GM19372 (cell line): Measurements from ENCODE around the gene AQP1.

Source experiments
- ATAC-seq: cut with Tn5 transposase; IDR thresholded peaks from one replicate; pipeline ENCODE4 v1.9.1; 2021; ENCODE audit warnings: mild to moderate bottlenecking, low read depth, moderate library complexity; ENCODE audit not compliant: unreplicated experiment

The AQP1 gene

GRCh38 chr7:30970594-30971094 is 59.0 kb downstream of the AQP1 start:
- no peak for ATAC-seq

GRCh38 chr7:30971440-30971839 is 59.8 kb downstream of the AQP1 start:
- no peak for ATAC-seq

DNA sequence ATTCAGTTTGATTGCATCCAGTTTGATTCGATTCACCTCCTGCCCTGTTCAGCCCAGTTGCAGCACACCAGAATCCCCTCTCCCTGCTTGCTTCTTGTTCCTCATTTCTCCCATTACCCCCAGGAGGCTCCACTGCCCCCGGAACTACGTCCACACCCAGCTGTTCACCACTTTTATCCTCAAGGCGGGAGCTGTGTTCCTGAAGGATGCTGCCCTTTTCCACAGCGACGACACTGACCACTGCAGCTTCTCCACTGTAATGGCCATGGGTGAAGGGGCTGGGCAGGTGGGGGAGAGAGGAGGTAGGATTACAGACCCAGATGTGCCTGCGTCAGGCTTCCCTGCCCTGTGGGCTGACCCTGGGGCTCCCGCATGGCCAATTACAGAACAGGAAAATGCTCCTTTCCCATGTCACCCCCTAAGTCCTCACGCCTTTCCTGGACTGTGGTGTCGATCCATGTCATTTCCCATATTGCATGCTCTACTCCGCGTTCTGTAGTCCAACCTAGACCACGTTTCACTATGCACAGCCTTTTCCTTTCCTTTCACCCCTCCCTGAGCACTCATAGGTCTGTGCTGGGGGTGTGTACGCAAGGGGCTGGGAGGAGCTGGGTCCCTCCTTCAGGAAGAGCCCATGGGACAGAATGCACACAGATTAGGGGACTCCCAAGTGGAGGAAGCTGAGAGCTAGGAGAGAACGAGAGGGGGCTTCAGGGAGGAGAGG is 60.3 kb downstream of the AQP1 start:
- ATAC-seq: no peak

- ATAC-seq: no peak
Measured at GRCh38 chr7:30973292-30973691, 61.6 kb downstream of the AQP1 start.

DNA sequence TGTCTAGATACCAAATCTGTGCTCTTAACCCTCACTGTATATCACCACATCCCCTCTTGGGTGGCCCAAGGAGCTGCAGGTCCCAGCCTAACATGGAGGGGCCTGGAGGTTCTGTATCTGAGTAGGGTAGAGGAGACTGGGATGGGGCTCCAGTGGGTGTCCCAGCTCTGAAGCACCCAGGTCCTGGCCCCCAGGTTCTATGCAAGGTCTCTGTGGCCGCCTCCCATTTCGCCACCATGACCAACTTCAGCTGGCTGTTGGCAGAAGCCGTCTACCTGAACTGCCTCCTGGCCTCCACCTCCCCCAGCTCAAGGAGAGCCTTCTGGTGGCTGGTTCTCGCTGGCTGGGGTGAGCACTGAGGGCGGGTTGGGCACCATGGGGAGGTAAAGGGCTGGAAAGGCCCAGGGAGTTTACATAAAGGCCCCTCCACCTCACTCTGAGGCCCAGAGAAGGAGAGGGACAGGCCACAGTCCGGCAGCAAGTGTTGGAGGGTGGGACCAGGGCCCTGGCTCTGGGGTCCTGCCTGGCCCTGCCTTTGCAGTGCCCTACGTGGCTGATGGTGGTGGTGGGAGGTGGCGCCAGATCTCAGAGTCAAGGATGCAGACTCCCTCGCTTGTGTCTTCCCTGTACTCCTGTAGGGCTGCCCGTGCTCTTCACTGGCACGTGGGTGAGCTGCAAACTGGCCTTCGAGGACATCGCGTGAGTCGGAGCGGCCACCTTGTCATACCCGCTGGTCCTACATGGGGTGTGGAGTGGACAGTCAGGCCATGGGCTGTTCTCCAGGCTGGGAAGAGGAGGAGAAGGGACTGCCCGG is 62.3 kb downstream of the AQP1 start:
- ATAC-seq: no peak

- ATAC-seq: peak; percentile 96
Measured at GRCh38 chr7:30974605-30975255, 63.1 kb downstream of the AQP1 start.
